Activated CD8-positive, alpha-beta memory T cell treated with anti-CD3 and anti-CD28 coated beads for 36 hours (primary cell): ENCODE measurements around the gene NKTR. TPM values are rescaled to one million over a fixed set of nuclear protein-coding genes. Genes with fewer than 3 reads are reported as not detected.
"Not testable (repeated sequence)": the region's sequence is repeated elsewhere in the genome, so short reads cannot be mapped to it uniquely, and the experiment has no call there.

Experiments
- CTCF ChIA-PET: fragments of 350-600 bp; sonication (Branson Sonifier 250); formaldehyde crosslinking; loops from one replicate; lab custom pipeline; 2021; ENCODE audit warnings: antibody characterized with exemption; lab: Charles Lee
- POLR2A ChIA-PET: fragments of 350-600 bp; sonication (Branson Sonifier 250); formaldehyde crosslinking; loops from one replicate; lab custom pipeline; 2021; ENCODE audit warnings: antibody characterized with exemption; lab: Charles Lee
- total RNA-seq, 2 experiments: library from RNA; stranded (reverse); gene quantifications; one replicate each; pipeline ENCODE4 v1.2.3, GENCODE V29; 2021

Gene NKTR
- total RNA-seq = 10 to 100 TPM; 46.8 to 51.4 TPM

DNA sequence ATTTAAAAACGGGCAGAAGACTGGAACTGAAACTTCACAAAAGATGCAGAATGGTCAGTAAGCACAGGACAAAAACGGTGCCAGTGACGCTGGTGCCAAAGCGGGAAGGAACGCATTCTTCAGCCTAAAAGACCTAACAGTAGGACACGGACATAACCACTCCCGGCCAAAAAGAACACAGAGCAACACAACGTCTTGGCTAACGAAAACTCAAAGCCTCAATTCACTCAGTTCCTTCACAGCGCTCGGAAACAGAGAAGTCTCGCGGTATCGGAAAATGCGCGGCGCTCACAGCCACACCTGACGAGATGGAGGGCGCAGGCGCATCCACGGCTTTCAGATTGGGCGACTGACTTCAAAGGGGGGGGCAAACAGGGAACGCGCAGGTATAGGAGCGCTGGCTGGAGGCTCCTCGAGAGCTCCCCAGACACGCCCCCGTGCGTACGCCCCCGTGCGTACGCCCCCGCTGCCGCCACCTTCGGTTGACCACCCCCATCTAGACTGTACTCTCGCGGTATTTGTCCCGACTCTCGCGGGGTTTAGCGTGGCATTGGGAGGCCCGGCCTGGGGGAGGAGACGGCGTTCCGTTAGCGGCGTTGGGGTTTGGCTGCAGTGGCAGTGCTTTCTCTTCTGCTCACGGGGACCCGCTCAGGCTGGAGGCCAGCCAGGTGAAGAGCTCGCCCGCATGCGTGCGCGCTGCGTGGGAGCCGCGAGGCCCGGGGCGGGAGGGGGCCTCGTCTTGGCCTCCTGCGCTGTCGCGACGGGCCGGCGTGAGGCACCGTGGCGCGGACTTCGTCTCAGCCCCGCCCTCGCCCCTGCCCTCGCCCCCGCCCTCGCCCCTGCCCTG lies at the start of gene NKTR:
NKTR (plus strand) TSS at position 576 of the 847 bp plus-strand sequence. CDS start 321 bp downstream, outside the sequence.
- CTCF ChIA-PET = interaction anchor here (1.5 to 2.7 kb wide), 4 partner anchors 11 to 36 kb away, joined by 4 to 7 read pairs (median 5); no protein-coding TSS in a partner anchor

DNA sequence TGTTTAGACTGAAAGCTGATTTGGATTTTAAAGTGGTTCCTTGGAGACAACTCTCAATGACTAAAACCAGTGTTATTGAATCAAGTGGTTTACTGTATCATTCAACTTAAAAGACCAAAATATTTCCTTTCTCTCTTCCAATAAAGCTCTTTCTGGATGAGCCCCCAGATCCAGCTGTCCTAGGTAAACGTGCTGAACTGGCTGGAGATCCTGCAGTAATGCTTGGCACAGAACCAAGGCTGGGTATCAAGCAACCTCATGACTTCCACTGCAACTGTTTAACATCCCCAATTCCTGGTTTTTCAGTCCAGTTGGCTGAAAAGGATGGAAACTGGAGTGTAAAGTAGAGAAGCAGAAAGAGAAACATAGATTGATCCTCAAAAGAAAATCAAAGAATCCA lies 47.7 kb upstream of the NKTR start:
- ChIA-PET CTCF (interaction anchor here (0.8 kb wide), 1 partner anchor 51 kb away, joined by 3 read pairs; no protein-coding TSS in a partner anchor), POLR2A (no interaction called here)

More for the DNA sequence above, at the start of gene NKTR:
- POLR2A ChIA-PET = interaction anchor here (0.6 to 3.3 kb wide), 4 partner anchors 9 to 147 kb away, joined by 3 to 23 read pairs (median 7); partner anchors contain the start of genes SEC22C and SS18L2

DNA sequence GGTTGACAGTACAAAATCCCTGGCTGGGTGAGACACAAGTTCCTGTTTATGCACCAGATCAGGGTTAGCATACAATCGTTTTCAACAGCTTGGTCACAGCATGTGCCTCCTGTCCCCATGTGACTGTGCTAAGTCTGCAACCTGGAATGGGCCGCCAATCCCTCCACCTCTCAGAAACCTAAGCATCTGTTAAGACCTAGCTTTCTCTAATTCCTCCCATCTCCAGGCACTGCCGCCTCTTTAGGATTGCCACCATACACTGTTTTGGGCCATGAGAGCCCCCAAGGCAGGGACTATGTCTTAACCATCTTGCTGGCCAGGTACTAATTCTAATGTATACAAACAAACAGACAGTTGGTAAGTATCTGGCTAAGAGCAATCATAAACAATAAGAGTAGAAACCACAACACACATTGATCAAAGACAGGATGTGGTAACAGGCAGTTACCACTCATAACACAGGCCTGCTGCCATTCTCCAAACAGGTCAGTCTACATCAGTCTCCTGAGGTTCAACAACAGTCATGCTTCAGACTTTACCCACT lies 44.3 kb upstream of the NKTR start:
- ChIA-PET POLR2A (no interaction called here), CTCF (interaction anchor here (0.7 kb wide), 1 partner anchor 8 kb away, joined by 3 read pairs; no protein-coding TSS in a partner anchor)

GRCh38 chr3:42556817-42557216 lies 43.7 kb upstream of the NKTR start:
- POLR2A ChIA-PET, CTCF ChIA-PET: not testable (repeated sequence)

GRCh38 chr3:42557854-42558253 lies 42.6 kb upstream of the NKTR start:
- CTCF ChIA-PET = interaction anchor here (1.0 kb wide), 1 partner anchor 57 kb away, joined by 3 read pairs; no protein-coding TSS in a partner anchor

DNA sequence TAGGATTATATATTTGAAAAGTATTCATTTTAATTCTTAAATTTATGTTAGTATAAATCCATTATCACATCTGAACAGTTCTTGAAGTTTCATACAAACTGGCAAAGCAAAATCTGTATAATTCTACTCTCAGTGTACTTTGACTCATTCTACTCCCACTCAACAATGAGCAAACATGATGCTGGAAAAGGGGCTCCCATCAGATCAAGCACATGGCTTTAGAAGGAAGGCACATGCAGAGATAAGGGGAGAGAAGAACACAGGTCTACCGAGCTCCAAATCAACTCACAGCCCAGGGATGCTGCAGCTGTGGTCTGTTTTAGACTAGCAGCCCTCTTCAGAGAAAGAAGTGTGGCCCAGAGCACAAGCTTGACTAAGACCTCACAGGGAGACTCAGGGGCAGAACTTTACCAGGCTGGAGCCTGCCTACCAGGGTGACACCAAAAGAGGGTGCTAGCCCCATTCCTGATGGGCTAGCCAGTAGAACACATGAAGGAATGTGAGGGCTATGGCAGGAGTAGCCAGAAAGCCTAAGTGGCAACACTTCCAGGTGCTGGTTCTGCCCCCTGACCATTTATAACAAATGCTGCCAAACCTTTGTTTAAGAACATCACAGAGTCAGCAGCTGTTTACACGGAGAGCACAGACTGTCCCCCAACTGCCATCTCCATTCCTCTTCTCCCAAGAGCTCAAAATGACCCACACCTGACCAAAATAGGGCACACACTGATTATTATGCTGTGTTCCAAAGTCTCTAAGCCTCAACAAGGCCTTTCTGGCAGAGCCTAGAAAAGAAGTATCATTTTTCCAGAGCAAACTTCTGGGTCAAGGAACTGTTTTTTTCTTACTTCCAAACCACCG lies 38.2 kb upstream of the NKTR start:
- ChIA-PET POLR2A (no interaction called here), CTCF (interaction anchor here (0.9 to 1.2 kb wide), 3 partner anchors 14 to 44 kb away, joined by 3 to 4 read pairs (median 3); no protein-coding TSS in a partner anchor)

More at GRCh38 chr3:42557854-42558253, 42.6 kb upstream of the NKTR start:
- POLR2A ChIA-PET = no interaction called here

- ChIA-PET CTCF (no interaction called here), POLR2A (no interaction called here)
Measured at GRCh38 chr3:42569593-42570142, 30.8 kb upstream of the NKTR start.

GRCh38 chr3:42572278-42572677 lies 28.2 kb upstream of the NKTR start:
- ChIA-PET POLR2A (no interaction called here), CTCF (interaction anchor here (0.7 kb wide), 1 partner anchor 173 kb away, joined by 3 read pairs; no protein-coding TSS in a partner anchor)

DNA sequence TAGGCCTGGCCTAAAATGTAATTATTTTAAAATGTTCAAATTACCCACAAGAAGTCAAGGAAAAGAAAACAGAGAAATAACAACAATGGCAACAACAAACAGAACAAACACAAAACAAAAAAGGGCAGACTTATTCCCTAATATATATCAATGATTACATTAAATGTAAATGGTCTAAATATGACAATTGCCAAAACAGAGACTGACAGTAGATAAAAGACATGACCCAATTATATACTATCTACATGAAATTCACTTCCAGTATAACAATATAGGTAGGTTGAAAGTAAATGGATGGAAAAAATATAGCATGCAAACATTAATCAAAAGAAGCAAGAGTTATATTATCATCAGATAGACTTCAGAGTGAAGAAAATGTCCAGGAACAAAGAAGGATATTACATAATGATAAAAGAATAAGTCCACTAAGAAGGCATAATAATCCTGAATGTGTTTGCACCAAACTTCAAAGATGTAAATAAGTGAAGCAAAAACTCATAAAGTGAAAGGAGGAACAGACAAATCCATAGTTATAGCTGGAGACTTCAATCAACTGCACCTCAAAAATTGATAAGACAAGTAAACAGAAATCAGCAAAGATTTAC lies 25.2 kb upstream of the NKTR start:
- POLR2A ChIA-PET = no interaction called here
- CTCF ChIA-PET = no interaction called here

GRCh38 chr3:42578054-42578453 lies 22.4 kb upstream of the NKTR start:
- CTCF ChIA-PET = no interaction called here
- POLR2A ChIA-PET = no interaction called here

DNA sequence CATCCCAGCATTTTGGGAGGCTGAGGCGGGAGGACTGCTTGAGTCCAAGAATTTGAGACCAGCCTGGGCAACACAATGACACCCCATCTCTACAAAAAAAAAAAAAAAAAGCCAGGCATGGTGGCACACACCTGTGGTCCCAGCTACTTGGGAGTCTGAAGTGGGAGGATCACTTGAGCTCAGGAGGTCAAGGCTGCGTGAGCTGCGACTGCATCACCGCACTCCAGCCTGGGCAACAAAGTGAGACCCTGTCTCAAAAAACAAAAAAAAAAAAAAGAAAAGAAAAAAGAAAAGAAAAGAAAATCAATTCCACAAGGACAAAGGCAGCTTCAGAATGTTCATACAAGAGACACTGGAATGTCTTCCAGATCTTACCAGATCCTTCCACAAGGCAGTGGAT lies 21.1 kb upstream of the NKTR start:
- POLR2A ChIA-PET = interaction anchor here (0.6 kb wide), 1 partner anchor 100 kb away, joined by 3 read pairs; no protein-coding TSS in a partner anchor
- CTCF ChIA-PET = interaction anchor here (1.0 to 1.3 kb wide), 2 partner anchors 22 to 34 kb away, joined by 3 read pairs; no protein-coding TSS in a partner anchor

DNA sequence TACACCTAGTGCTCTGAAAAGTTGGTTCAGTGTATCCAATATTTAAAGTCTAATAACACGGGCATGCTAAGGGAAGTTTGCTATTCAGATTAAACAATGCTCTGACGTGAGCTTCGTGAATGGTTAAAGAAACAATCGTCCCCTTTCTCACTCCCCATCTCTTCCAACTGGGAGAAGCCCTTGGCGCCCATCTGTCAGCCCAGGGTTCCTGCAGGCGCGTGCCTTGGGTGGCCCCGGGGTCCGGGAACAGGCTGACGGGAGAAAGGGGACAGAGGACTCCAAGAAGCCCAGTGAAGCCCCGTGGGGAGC lies 19.1 kb upstream of the NKTR start:
- ChIA-PET POLR2A (interaction anchor here (2.3 to 2.7 kb wide), 2 partner anchors 10 to 19 kb away, joined by 10 to 11 read pairs; partner anchors contain the start of genes NKTR and SS18L2), CTCF (interaction anchor here (1.6 to 2.1 kb wide), 2 partner anchors 9 to 34 kb away, joined by 4 to 8 read pairs; partner anchors contain the start of gene SS18L2)

DNA sequence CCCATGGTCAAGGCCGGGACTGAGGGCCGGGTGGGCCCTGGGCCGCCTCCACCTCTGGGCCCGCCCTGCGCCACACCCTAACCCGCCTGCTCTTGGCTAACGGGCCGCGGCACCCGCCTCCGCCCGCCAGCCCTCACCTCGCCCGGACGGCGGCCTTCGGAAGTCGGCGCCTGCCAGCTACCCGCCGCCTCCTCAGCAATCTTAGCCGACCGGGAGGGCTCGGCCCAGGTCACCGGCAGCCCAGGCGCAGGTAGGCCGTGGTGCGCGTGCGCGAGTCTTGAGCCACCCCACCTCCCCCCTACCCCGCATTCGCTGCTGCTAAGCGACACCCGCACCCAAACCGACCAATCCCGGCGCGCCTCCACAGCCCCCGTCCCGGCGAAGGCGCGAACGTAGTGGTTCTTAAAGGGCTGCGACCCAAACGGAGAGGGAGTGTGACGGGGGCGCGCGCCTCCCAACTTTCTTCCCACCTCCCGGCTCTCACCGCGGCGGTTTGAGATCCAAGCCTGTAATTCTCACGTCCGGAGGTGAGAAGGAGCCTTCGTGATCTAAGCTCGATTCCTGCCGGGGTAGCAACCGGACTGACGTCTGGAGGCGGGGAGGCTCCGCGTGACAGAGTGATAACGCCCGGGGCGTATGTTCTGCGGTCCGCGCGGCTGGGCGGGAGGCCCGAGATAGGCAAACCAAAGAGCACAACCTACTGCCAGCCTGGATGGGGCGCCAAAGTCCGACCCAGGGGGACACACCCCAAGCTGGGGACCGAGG lies 18.6 kb upstream of the NKTR start, which contains the start of gene SEC22C:
SEC22C (minus strand) TSS at position 259 of the 765 bp plus-strand sequence. CDS start 12,921 bp downstream, outside the sequence.
- ChIA-PET CTCF (interaction anchor here (1.1 to 2.1 kb wide), 6 partner anchors 8 to 55 kb away, joined by 3 to 8 read pairs (median 4); partner anchors contain the start of genes NKTR and SS18L2), POLR2A (interaction anchor here (2.3 to 2.7 kb wide), 2 partner anchors 9 to 19 kb away, joined by 10 to 11 read pairs; partner anchors contain the start of genes NKTR and SS18L2)

DNA sequence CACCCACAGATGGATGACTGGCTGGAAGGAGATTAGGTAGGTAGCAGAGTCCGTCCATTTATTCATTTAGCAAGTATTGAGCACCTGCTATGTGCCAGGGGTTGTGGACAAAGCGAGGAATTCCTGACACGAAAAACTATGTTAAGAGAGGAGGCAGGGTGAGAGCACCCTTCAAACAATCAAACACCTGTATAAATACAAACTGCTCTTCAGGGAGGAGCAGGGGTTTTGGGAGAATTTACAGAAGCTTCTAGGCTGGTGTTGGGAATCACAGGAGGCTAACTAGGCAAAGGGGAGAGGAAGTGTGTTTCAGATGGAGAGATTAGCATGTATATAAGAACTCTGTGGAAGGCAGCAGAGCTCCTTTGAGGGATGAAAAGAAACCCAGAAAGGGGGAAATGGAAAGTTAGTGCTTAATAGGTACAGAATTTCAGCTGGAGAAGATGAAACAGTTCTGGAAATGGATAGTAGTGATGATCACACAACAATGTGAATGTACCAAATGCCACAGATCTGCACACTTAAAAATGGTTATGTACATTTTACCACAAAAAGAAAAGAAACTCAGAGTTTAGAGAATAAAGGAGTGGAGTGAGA lies 17.9 kb upstream of the NKTR start:
- ChIA-PET POLR2A (interaction anchor here (0.6 to 2.7 kb wide), 3 partner anchors 8 to 397 kb away, joined by 6 to 11 read pairs (median 10); partner anchors contain the start of genes NKTR and SS18L2), CTCF (interaction anchor here (0.6 to 1.7 kb wide), 7 partner anchors 8 to 55 kb away, joined by 3 to 5 read pairs (median 4); partner anchors contain the start of genes NKTR and SS18L2)

- ChIA-PET POLR2A (interaction anchor here (0.8 kb wide), 1 partner anchor 9 kb away, joined by 4 read pairs; no protein-coding TSS in a partner anchor), CTCF (no interaction called here)
Measured at GRCh38 chr3:42588625-42589024, 11.9 kb upstream of the NKTR start.

GRCh38 chr3:42589382-42590109 lies 10.9 kb upstream of the NKTR start:
- POLR2A ChIA-PET = interaction anchor here (2.8 kb wide), 1 partner anchor 12 kb away, joined by 23 read pairs; the partner anchor contains the start of gene NKTR
- CTCF ChIA-PET = interaction anchor here (1.0 kb wide), 1 partner anchor 8 kb away, joined by 4 read pairs; the partner anchor contains the start of gene SEC22C
